GM12801 (cell line): ENCODE results near the gene TRIP12.

Experiments
- TF ChIP-seq, protein P1 (sequence below): IDR thresholded peaks from one replicate; pipeline ENCODE4 v1.5.1; 2011; ENCODE audit warnings: control low read depth; ENCODE audit not compliant: insufficient read length; ENCODE audit errors: extremely low read depth

The TRIP12 gene

DNA sequence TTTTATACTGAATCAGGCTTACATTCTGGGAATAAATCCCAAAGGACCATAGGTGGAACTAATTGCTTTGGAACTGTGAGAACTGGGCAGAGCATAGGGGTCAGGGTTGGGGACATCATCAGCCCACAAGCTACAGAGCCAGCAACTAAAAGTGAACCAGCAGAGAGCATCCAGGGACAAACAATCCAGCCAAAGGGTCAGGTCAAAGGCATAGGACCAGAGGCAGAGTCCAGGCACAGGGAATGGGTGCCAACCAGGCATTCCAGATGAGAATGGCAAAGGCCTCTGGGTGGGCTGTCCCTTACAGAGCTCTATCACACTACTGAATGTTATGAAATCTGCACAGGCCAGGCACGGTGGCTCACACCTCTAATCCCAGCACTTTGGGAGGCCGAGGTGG lies 195.2 kb downstream of the TRIP12 start:
- TF ChIP-seq, protein P1, sequence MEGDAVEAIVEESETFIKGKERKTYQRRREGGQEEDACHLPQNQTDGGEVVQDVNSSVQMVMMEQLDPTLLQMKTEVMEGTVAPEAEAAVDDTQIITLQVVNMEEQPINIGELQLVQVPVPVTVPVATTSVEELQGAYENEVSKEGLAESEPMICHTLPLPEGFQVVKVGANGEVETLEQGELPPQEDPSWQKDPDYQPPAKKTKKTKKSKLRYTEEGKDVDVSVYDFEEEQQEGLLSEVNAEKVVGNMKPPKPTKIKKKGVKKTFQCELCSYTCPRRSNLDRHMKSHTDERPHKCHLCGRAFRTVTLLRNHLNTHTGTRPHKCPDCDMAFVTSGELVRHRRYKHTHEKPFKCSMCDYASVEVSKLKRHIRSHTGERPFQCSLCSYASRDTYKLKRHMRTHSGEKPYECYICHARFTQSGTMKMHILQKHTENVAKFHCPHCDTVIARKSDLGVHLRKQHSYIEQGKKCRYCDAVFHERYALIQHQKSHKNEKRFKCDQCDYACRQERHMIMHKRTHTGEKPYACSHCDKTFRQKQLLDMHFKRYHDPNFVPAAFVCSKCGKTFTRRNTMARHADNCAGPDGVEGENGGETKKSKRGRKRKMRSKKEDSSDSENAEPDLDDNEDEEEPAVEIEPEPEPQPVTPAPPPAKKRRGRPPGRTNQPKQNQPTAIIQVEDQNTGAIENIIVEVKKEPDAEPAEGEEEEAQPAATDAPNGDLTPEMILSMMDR: no peak

DNA sequence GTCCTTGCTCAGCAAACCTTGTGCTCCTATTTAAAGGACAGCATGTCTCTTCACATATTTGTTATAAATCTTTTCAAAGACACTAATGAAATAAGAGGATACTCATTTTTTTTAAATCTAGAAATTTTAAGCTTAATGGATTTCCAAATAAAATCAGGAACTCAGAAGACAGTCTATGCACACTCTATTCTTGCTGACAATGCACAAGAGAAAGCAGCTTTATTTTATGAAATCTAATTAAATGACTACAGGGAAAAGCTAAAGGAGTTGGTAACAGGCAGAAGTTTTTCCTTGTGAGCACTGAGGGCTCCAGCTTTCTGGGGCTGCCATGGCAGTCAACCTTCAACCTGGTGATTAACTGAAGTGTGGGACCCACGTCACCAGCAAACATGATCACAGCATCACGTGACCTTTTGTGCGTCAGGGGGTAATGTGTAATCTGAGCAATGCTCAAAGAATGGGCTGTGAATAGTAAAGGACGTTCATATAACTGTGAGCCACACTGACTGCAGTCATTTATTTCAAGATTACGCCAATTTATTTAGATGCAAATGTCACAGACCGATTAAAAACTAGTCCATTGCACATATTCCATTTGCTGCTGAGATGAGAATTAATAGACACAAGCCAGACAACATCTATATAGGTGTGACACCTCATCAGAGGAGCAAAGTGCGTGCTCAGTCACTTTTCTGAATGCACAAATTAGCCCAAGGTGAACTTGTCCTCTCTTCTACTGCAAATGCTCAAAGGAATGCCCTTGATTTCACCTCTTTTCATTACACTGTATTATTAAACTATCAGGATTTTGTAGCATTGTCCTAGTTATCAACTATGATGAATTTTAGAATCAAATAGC lies 195.9 kb downstream of the TRIP12 start:
- TF ChIP-seq, protein P1: no peak

DNA sequence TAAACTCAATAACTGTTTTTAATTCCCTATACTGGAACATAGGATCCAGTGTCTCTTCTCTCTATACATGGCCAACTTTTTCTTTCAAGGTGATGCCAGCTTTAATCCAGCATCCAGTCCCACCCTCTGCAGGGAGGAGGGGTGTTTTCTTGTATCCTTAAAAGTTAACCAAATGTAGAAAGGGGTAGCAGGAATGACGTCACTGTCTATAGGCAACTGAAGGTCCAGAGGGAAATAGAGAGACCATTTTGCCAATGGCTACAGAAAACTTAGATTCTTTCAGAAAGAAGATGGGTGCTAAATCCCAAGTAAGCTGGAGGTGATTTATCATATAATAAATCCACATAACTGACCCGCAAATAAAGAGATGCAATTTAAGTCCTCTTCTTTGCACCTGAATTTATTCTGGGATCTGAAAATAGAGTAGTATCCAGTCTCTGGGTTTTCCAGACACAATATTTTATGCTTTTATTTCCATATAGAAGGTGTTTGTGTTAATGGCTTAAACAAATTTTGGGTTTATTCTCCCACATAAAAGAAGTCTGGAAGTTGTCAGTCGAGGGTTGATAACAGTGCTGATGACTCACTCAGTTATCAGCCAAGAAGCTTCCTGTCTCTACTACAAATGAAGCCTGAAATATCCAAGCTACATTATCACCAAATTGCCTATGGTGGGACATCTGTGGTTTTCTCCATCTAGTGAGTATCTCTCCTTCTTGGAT lies 201.7 kb downstream of the TRIP12 start:
- TF ChIP-seq, protein P1: no peak

DNA sequence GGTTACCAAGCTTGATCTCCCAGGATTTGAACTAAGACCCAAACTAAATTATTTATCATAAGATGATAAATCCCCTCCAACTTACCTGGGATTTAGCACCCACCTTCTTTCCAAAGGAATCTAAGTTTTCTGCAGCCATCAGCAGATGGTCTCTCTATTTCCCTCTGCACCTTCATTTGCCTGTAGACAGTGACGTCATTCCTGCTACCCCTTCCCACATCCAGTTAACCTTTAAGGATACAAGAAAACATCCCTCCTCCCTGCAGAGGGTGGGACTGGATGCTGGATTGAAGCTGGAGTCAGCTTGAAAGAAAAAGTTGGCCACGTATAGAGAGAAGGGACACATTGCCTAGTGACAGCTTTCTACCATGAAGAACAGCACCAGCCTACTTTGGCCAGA lies 203.8 kb downstream of the TRIP12 start:
- TF ChIP-seq, protein P1: no peak

DNA sequence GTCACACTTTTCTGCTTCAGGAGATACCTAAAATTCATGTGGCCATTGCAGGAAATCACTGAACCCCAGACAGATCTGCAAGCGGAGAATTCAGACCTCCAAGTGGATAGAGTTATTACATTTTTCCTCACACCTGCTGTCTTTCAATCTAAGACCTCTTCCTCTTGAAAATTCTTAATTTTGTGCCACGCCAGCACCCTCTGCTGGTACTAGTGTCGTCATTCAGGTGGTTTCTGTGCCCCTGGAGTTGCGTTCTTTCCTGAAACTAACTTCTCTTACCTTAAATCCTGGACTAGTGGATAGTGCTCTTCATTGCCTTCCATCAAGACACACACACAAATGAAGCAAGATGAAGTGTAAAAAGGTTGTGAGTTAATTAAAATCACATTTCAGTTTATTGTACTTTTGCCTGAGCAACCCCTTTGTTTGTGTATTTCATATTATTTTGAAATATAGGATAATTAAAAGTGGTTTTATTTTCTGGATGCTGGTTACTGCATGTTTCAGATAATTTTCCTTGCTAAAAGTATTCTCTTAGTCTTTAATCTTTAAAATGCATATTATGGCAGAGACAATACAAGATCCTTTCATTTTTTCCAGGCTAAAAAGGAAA lies 205.8 kb downstream of the TRIP12 start:
- TF ChIP-seq, protein P1: no peak

DNA sequence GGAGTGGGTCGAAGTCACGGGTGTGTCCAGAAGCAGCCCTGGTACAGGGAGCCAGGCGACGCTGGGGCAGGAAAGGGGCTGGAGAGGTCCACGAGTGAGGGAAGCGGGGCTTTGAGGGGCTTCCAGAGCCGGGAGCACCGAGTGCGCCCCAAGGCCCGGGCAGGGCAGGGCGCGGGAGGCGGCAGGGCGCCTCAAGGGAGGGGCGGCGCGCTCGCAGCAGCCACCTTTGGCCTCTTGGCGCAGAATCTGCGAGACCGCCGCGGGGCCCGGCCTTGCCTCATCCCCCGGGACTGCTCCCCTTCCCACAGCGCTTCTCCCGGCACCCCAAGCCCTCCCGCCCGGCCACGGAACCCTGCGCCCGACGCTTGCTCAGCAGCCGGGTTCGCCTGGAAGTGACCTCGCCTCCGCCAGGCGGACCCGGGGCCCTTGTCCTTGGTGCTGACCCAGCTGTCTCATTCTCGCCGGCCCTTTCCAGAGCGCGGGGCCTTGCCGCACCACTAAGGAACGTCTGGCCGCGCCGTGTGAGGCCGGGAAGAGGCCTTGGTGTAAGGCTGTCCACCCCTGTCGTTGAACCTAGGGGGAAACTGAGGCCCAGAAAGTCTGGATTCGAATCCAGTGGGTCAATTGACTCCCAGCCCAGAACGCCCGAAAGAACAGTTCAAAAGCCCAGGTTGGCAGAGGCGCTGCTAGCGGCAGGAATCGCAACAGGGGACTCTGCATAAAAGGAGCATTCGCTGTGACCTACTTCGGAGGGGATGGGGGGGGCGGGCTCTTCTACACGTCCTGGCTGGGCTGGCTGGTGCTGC lies 206.9 kb downstream of the TRIP12 start:
- TF ChIP-seq, protein P1: no peak
